SHP77 (cell line): ENCODE results near the gene CELSR1.

Experiments used
- DNase-seq, 2 experiments: peaks; one replicate each; lab custom pipeline; 2025; lab: John Stamatoyannopoulos, UW

The CELSR1 gene

GRCh38 chr22:46537225-46537945 lies at the start of gene CELSR1:
Gene CELSR1 (minus strand): TSS chr22:46537620. CDS start chr22:46537170, 450 bp downstream.
- no peak for DNase-seq

GRCh38 chr22:46587061-46587460 lies 49.6 kb upstream of the CELSR1 start:
- DNase-seq: no peak

GRCh38 chr22:46586531-46587011 lies 49.2 kb upstream of the CELSR1 start:
- no peak for DNase-seq

DNA sequence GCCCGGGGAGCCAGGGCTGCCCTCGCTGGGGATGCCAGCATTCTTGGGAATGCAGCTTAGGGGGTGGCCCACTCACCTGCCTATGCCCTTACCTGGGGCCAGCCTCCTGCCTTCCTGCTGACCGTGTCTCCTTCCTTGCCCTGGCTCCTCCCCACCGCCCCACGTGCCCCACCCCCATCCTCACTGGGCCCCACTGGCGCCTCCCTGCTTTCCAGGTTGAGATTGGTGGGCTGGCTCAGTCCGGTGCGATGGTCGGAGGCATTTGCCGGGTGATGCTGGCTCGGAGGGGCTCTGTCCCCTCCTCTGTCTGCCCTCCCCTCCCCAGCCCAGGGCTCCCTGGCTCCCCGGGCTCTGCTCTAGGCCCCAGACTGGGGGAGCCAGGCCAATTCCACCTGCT lies 48.7 kb upstream of the CELSR1 start:
- no peak for DNase-seq

DNA sequence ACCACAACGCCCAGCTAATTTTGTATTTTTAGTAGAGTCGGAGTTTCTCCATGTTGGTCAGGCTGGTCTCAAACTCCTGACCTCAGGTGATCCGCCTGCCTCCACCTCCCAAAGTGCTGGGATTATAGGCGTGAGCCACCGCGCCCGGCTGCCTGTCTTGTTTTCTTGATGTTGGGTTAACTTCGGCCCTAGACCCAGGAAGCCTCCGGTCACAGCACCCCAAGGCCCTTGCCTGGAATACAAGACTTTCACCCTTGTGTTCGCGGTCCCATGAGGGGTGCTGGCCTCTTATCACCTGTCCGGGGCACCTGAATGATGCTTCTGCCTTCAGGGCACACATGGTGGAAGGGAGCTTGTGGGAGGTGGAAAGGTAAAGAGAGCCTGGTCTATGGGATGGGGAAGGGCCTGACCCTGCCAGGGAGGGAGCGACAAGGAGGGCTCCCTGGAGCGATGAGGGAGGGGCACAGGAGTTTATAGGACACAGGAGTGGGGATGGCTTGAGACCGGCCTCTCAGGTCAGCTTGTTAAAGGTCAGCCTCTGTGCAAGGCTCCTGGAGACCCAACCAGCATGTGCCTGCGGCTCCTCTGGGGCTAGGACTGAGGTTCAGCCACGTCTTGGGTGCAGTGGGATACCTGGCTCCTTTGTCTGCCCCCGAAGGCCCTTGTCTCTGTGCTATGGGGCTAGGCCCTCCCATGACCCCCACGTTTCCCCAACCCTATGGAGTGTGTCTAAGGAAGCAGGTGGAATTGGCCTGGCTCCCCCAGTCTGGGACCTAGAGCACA lies 48.1 kb upstream of the CELSR1 start:
- no peak for DNase-seq

DNA sequence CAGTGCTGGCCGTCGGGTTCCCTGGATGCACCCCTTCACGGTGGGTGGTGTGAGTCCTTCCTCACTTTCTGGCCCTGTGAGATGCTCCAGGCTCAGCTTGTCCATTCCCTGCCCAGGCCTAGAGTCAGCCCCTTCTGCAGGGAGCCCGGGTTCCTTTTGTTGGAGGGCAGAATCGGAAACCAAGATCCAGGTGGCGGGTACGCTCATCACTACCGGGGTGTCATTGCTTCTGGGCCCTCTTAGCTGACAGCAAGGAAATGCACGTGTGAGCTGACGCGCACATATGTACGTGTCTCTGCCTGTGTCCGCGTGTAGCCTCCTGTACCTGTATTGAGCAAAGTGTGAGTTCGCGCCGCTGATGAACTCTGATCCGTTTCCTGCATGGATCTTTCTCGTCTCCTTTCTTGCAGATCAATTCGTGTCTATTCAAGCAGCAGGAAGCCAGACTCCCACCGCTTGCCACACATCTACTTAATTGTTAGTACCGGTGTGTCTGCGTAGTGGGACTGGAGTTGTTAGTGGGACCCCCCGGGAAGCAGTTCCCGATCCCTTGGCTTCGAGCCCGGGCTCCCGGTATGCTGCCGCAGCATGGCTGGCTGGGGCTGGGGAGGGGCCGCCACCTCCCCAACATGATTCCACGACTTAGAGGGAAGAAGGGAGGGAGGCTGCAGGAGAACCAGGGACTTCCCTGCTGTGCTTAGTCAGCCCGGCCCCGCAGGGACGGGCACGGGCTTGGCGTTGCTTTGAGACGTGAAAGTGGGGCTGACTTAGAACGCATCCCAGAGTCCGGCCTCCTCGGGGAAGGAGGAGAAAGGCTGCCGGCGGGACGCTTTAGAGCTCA lies 46.9 kb upstream of the CELSR1 start:
- DNase-seq: no peak

- no peak for DNase-seq
Measured at GRCh38 chr22:46583571-46583970, 46.2 kb upstream of the CELSR1 start.

DNA sequence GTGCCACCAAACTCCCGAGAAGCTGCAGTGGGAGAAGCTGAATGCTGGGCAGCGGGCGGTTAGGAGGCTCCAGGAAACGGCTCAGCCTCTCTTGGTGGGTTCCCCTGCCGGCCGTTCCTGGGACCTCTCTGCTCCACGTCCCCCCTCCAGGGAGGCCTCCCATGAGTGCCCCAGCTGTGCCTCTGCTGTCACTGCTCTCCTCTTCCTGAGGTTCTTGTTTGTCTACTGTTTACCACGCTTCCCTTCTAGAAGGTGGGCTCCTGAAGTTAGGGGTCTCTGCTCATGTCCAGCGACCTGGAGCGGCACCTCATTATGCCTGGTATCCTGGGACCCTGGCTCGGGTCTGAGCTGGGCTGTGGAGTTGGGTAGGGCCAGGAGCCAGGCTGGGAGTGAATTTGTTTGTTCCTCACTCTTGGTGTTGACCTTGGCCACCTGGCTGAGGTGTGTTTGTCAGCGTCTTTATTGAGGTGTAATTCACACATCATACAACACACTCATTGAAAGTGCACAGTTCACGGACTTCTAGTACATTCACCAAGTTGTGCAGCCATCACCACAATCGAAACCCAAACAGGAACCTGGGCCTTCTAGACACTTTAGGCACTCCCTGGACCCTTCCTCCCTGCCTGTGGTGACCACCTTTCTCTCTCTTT lies 45.0 kb upstream of the CELSR1 start:
- no peak for DNase-seq

DNA sequence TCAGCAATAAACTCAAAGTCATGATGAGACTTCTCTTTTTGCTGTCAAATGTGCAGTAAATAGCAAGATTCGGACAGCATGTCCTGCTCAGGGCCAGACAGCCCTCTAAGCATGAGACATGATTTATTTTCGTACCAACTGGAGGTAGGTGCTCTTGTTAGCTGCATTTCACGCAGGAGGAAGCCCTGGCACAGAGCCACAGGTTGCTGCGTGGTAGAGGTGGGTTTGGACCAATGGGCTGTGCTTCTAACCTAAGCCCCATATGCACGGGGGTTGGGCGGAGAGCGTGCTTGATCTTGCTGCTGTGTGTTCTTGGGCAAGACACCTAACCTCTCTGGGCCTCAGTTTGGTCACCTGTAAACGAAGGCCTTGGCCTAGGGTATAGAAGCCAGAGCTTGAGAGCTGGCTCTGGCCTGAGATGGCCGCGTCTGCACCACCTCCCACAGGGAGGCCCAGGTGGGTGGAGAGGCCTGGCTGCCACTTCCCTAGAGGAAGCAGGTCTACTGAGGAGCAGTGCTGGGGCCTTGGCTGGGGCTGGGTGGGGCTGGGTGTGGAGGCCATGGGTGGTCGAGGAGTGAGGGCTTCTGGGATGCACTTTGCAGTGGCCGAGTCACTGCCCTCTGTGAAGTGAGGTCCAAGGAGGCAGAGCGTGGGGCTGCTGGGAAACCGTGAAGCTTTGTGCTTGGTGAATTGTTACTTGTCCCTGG lies 44.3 kb upstream of the CELSR1 start:
- DNase-seq: no peak

GRCh38 chr22:46580940-46581537 lies 43.6 kb upstream of the CELSR1 start:
- no peak for DNase-seq

DNA sequence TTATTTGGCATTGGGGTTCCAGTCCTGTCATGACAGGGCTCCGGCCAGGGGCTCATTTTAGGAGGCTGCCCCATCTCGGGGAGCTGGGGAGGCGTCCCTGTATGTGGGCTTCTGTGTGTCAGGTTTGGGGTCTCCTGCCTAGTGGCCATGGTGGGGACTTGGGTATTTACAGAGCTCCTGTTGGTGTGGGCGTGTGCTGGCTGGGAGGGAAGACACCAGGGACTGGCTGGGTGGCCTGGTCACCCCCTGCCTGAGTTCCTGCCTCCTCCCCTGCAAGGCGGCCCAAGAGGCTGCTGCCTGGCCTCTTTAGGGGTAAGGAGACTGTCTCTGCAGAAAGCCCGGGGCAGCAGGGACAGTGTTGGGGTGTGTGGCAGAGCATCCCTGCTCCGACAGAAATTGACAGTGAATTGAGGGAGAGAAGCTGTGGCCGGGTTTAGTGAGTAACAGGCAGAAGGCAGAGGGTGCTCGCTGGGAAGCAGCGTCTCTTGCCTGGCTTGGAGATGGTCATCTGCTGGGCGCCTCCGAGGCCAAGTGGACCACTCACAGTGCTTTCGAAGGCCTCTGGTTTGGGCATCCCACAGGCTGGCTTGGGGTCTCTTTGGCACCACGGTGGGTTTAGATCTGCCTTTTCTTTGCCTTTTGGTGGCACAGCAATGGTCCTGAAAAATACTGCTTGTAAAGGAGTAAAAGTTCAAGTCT lies 42.5 kb upstream of the CELSR1 start:
- no peak for DNase-seq

GRCh38 chr22:46578824-46579561 lies 41.6 kb upstream of the CELSR1 start:
- no peak for DNase-seq

DNA sequence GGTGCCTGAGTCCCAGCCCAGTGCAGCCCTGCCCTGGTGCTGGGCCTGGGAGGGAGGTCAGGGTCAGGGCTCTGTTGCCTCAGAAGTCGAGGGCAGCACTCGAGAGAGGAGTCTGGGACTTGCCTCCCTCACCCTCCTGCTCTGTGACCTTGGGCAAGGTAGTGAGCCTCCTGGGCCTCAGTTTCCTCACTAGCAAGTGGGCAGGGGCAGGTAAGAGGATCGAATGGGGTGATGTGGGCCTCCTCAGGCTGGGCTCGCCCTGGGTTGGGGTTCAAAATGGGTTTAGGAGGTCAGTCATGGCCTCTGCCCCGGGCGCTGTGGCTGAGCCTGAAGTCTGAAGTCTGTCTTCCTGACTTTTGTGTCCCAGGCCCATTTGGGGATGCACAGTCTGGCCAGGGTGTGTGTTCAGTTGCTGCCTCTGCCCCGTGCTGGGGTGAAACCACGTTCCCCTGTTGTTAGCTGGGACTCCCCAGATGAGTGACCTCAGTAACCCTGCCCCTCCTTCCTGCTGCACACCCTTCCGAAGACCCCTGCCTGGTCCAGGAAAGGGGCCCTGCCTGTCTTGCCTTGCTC lies 40.9 kb upstream of the CELSR1 start:
- DNase-seq: no peak

- no peak for DNase-seq
Measured at GRCh38 chr22:46577368-46578249, 40.2 kb upstream of the CELSR1 start.

DNA sequence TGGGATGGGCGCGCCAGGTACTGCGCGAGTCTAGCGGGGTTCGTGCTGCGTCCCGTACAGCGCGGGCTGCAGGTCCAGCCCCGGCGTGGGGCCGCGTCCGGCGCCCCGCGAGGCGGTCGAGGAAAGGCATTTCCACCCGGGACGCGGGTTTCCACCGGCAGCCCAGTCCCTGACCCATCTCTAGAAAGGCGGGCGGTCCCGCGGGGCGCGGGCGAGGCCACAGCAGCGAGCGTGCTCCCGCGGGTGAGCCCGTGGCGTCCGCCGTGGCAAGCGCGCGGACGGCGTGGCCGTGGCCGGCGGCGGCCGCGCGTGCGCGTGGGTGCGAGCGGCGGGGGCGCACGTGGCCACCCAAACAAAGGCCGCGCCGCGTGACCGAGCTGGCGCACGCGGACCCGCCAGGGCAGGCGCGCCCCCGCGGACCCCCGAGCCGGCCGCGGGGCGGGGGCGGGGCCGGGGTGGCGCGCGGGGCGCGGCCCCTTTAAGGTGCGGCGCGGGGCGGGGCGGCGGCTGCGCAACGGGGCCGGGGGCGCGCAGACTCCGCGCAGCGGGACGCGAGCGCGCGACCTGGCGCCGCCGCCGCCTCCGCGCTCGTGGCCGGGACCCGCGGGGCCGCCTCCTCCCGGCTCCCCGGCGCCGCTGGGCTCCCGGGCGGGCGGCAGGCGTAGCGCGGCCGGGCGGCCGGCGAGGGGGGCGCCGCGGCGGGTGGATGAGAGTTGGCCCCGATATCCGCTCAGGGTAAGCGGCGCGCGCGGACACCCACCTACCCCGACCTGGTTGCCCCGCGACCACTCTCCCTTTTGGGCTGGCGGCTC lies 39.3 kb upstream of the CELSR1 start:
- DNase-seq: peak; percentile 46 to 65

GRCh38 chr22:46575911-46576555 lies 38.6 kb upstream of the CELSR1 start:
- DNase-seq: peak in 1 of 2 experiments; percentile 53
